ELR (cell line): ENCODE results near the gene LRP1-AS.

Experiments used
- DNase-seq: peaks from one replicate; pipeline ENCODE4 v3.0.0-alpha.2; 2015; ENCODE audit warnings: low read depth

The LRP1-AS gene

DNA sequence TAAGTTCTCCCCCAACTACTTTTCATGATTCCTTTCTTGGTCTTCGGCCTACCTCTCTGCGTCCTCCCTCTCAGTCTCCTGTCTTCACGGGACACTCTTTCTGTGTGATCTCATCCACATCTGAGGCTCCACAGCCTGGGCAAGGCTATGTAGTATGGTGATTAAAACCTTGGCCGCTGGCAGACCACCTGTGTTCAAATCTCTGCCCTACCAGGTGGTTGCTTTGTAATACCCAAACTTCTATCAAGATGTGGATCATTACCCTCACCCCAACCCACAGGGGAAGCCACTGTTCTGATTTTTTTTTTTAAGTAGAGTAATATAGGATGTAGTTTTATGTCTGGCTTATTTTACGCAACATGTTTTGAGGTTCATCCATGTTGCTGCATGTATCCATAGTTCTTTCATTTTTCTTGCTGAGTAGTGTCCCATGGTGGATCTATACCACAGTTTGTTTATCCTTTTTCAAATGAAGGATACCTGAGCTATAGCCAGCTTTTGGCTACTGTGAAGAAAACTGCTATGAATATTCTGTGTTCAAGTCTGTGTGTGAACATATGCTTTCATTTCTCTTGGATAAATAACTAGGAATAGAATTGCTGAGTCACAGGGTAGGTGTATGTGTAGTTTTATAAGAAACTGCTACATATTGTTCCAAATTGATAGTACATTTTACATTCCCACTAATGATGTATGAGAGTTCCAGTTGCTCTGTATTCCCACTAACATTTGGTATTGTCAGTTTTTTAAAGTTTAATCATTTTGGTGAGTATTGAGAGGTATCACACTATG lies 27.9 kb downstream of the LRP1-AS start:
- DNase-seq, result no peak

DNA sequence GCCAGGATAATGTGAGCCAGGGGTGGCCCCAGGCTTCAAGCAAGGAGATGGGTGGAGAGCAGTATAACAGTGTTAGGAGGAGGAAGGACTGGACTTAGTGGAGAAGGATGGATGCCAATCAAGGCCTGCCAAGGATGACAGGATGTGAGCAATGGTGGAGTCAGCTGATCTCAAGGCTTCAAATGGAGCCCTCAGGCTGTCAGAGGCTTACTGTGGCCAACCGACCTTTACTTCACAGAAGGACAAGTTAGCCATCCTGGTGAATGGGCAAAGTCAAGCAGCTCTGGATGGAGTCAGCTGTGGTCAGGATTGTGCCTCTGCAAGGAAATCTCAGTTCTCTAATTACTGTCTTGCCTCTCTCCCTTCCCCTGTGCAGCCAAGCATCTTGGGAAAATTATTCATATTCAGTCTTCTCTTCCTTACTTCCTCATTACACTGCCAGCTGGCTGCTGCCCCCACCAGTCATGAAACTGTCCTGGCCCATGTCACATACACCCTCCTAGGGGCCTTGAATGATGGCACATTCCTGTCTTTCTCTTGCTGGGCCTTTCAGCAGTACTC lies 28.6 kb downstream of the LRP1-AS start:
- peak; percentile 77 for DNase-seq

DNA sequence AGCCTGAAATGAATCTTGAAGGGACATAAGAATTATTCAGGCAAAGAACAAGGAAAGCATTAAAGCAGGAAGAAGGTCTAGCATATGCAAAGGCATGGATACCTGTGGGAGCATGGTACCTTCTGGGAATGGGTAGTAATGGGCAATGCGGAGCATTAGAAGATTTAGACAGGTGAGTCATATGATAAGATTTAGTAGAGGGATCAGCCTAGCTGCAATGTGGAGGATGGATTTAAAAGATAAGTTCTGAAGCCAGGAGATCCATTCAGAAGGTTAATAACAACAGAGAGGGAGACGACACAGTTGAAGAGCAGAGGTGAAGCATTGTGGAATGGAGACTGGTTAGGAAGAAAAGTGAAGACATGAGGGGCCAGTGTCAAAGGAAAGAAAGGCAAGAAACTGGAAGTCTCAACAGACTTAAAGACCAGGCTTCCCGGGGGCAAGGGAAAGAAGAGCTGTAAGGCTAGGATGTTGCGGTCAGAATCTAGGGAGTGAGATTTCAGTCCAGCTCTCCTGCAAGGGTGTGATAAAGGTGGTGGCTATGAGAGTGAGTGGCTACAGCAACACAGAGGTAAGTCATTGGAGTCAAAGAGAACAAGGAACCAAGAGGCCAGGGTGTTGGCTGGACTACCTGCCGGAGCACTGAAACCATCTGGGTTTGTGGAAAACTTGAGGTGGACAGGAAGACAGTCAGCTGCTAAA lies 30.7 kb downstream of the LRP1-AS start:
- DNase-seq, result no peak

DNA sequence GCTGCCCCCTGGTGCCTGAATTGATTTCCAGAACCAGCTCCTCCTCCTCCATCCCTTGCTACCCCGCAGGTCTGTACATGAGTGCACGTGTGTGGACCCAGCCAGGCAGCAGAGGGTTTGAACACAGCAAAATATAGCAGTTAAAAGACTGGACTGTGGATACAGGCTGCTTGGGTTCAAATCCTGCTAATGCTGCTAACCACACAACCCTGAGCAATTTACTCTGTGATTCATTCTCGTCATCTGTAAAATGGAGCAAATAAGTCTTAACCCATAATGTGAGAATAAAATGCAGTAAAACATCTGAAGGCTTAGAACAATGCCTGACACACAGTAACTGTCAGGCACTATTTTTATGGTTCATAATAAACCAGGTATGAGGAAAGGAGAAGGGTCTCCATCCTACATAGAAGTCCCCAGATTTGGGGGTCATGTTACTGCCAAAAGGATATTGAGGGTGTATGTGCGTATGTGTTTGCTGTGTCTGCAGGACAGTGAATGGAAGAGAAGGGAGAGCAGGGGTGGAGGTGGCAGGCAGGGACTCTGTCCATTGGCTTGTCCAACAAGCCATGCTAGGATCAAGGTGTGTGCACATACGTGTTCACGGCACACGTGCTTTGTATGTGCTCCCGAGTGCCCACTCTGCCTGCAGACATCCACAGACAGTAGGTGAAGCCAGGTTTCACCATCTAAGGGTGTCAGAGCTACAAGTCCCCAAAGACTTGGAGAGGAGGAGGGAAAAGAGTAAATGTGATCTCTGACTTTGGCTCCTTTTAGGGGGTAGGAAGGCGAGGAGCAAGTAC lies 34.7 kb downstream of the LRP1-AS start:
- DNase-seq, result no peak

DNA sequence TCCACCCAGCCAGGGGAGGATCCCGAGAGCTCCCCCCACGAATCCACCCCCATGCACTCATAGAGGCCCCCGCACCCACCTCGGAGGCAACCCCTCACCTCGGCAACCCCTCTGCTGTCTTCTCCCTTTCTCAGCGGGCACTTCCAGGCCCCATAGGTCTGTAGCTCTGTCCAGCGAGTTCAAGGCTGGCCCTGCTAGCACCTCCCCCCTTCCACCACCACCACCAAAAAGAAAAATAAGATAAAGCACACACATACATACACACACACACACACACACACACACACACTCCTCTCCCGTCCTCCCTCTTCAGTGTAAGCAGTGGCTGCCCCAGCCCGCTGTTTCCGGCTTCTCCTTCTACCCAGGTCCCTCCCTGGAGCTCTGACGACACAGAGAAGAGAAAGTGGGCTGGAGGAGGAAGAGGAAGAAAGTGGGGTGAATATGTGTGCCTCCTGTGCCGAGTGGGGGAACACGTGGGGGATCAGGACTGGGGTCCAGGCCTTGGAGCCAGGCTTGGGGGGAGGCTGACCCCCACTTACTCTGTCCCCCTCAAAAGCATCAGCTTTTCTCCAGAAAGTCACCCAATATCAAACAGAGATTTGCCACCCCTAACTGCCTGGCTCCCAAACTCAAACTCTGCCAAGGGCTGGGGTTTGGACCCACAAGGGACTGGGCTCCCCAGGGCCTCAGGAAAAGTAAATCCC lies 36.2 kb downstream of the LRP1-AS start, which contains the start of gene STAT6:
STAT6 (minus strand) TSS at position 332 of the 704 bp plus-strand sequence. CDS start 3,084 bp downstream, outside the sequence.
- peak; percentile 89 for DNase-seq

DNA sequence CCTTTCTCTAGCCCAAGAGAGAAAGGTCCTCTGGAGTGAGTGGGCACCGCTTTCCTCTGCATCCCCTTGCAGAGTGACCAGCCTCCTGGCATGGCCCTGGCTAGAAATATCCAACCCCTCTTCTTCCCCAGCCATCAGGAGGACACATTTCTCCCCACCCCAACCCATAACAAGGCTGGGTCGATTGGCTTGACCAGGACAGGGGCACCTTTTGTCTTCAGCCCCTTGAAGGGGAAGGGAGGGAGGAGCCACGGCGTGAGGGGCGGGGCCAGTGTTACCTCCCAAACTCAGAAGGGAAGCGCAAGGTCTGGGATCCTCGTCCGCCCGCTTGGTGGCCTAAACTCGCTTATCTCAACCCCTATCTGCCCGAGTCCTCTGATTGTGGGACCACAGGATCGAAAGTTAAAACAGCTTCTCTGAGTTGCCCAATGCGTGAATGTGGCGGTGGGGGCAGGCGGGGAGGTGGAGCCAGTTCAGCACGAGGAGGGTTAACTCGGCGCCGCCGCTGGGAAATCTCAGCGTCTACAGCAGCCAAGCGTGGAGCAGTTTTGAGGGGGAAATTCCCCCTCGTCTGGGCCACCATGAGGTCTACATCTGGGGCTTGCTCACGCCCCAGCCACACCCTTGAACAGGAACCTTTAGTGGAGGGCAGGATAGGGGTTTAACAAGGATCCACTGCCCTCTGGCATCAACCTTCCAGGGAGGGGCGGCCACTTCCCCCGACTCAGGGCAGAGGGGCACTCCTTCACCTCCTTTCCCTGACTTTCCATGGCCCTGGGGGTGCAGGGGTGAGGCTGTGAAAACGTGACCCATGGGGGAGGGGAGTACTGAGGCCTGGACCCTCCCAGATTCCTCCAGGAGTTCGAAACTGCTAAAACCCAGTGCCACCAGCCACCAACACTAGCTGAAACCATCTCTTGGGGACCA lies 37.1 kb downstream of the LRP1-AS start:
- DNase-seq, result peak; percentile 71

DNA sequence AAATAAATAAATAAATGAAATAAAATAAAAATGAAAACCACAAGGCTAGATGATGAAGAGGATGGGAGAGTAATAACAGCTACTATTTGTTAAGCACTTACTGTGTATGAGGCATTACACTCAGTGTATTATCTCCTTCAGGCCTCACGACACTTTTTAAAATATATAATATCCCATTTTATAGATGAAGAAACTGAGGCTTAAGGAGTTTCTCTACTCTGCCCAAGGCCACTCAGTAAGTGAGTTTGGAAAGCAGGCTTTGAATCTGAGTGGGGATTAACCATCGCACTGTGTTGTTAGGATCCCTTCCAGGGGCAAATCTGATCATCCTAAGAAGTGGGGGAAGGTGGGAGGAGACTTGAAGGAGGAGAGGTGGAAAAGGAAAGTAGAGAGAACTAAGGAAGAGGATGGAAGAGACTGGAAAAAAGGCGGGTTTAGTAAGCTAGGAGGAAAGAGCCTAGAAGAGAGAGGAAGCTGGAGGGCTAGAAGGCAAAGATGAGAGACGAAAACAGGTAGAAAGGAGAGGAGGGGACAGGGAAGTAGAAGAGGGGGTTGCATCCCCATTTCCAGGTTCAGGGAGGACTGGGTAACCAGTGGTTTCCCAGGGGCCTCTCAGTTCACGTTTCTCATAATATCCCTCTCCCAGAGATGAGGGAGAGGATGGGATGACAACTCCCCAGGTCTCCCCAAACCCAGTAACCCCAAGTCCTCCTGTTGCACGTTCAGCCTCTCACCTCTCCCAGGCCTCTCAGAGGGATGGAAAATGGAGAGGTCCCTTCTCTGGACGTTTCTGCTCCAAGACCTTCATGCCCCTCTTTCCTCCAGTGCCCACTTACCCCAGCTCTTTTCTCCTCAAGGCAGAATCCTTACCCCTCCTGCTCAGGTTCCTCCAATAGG lies 38.0 kb downstream of the LRP1-AS start:
- DNase-seq, result no peak

DNA sequence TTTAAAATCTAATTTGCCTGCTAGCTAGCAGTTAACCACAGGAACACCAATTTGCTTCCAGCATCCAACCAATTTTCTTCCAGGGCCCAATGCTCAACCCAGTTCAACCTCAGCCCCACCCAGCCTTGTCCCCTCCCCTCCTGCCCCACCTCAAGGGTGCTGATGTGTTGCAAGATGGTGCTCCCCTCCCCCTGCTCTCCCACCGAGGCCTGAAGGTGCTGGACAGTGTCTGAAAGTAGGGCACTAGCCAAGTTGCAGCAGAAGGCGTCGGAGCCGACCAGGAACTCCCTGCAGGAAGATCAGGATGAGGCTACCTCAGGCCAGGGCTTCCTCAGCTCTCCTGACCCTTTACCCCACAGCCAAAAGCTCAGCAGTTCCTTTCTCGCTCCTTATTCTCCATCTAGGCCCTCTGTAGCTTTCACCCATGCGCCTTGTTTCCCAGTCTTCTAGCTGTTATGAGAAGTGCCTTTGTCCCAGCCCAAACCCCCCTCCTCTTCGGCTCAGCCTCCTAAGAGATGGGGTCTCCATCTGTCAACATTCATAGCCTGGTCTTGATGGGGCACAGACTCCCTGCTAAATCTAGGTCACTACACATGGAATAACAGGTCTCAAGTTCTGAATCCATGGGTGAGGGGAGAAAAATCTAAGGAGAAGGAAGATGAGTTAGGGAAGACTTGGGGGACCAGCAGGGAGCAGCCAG lies 39.8 kb downstream of the LRP1-AS start:
- no peak for DNase-seq

DNA sequence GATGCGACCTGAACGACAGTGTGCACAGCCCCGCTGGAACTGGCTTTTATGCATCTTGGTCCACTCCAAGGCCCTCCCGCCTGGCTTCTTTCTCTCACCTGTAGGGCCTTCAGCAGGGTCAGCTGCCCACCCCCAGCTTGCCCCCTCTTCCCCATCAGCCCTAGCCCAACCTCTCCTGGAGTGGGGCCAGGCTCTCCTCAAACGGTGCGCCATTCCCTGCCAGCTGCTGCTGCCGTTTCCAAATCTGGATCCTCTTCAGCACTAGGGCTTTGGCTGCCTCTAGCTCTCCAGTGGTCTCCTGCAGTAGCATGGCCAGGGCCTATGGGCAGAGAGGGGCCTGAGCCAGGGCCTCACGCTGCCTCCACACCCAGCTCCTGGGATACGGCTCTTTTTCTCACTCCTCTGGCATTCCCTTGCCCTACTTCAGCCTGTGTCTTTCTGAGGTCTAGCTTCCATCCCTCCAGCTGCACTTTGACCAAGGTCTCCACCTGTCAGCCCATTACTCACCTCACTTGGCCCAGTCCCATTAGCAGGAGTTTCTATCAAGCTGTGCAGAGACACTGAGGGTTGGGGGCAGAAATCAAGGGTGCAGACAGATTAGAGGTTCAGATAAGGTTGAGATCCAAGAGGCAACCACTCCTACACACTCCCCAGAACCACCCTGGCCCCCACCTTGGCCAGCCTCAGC lies 41.3 kb downstream of the LRP1-AS start:
- DNase-seq, result no peak

DNA sequence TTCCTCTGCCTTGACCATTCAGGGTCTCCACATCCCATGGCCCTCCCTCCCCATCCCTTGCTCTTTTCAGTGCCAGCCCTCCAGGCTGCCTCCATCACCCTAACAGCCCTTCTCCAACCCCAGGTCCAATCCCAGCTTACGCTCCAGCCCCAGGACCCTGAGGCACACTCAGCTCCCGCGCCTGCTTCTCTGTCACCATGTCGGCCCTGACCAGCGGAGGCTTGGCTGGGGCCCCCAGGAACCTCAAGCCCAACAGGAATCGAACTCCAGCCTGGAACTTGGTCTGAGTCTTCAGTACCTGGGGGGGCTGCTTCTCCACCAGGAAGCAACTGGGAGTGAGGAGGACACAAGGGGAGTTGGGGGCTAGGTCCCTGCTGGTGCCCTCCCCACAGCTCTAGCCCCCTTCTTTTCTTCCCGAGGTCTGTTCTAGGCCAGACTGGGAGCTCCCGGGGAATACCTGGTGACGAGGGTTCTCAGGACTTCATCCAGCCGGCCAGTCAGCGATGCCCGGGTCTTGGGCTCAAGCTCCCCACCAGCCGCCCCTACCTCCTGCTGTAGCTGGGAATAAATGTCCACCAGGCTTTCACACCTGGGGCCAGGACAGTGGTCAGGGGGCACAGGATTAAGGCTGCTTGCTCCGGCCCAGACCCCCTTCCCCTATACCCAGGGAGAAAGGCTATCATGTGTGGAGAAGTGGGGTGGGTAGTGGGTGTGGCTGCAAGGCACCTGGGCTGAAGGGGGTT lies 42.2 kb downstream of the LRP1-AS start:
- no peak for DNase-seq

DNA sequence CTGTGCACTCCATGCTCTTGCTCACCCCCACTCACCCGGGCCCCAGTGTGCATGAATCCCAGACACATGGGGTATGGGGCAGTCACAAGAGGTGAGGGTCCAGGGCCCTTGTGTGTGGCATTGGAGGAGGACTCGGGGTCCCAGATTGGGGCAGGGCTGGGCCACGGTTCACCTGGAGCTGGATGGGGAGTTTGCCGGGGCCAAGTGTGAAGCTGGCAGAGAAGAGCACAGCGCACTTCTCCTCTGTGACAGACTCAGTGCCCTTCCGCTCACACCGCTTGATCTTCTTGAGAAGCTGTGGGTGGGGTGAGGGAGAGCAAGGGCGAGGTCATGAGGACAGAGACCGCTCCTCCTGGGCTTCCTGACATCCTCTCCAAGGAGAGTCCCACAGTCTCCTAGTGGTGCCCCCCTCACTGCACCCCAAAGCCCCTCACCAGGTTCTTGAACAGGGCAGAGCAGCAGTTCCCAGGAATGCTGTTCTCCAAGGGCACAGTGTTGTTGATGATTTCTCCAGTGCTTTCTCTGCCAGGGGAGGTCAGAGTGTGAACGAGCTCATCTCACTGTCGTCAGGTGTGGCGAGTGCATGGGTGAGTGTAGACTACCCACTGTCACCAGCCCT lies 43.0 kb downstream of the LRP1-AS start:
- no peak for DNase-seq

DNA sequence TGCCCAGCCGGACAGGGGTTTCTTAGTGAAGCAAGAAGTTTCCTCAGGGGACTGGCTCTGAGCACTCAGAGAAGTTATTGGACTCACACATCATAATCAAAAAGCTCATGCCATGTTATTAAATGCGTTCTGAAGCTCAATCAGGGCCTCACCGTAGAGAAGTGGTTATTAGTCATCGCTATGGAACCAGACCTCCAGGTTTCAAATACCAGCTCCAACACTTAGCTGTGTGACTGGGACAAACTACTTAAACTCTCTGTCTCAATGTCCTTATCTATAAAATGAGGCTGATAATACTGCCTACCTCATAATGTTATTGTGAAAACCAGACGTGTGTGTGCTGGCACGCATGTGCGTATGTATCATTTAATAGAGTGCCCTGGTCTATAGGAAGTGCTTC lies 43.6 kb downstream of the LRP1-AS start:
- DNase-seq, result no peak

DNA sequence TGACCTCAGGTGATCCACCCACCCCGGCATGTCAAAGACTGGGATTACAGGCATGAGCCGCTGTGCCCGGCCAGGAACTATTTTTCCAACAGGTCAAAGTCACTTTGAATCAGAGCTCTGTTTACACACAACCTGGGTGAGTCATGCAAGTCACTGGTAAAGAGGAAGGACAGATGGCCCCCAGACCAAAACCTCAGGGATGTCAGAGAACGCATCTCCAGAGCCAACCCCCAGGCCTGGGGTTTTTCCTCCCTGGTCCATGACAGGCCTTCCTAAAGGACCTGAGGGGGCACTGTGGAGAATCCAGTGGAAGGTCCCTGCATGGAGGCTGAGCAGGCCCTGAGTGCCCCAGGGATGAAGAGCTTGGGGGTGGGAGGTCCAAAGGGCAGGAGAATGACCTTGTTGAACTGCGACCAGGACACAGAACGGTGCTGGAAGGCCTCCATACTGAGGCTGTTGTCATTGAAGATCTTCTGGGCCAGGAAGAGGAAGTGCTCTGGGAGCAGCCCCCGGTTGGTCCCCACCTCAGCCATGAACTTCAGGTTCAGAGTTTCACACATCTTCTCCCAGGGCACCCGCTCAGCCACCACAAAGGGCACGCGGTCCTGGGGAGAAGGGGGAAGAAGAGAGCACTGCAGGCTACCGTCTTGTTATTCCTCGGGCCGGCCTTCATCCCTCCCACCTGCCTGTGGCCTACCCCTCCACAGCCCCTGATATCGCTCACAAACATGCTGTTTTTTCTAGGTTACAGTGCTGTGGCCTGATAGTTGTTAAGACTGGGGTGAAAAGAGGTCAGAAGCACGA lies 45.3 kb downstream of the LRP1-AS start:
- DNase-seq, result peak; percentile 60

DNA sequence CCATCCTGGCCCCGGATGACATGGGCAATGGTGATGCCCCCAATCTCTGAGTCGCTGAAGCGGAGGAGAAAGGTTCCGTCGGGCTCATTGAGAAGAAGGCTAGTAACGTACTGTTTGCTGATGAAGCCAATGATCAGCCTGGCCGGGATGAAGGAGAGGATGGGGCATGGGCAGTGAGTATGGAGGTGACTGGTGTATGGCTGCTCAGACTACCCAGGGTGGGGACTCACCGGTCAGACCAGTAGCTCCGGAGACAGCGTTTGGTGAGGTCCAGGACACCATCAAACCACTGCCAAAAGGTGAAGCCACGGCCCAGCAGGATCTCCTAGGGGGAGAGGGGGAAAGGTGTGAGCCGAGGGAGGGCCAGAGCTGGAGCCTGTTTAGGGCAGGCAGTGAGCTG lies 47.7 kb downstream of the LRP1-AS start:
- no peak for DNase-seq

DNA sequence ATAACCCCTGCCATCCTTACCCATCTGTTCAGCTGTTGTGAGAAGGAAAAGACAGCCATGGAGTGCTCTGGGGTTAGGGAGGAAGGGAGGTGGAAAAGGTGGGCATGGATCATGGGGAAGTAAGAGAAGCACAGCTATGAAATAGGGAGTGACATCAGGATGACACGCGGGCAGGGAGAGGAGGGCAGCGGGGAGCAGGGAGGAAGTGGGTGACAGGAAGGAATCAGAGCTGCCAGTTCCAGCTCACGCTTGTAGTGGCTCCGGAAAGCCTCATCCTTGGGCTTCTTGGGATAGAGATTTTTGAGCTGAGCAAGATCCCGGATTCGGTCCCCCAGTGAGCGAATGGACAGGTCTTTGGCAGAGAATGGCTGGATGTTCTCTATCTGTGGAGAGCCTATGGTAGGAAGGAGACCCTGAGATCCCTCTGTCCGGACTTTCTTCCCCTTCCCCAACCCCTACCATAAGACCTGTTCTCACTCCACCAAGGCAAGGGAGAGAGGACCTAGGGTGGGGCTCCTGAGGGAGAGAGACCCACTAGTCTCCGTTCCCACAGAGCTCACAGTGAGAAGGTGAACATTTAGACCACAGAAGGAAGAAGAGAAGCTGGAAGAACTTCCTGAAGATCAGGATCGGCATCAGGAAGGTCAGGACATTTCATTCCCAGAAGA lies 48.2 kb downstream of the LRP1-AS start:
- peak; percentile 43 for DNase-seq

DNA sequence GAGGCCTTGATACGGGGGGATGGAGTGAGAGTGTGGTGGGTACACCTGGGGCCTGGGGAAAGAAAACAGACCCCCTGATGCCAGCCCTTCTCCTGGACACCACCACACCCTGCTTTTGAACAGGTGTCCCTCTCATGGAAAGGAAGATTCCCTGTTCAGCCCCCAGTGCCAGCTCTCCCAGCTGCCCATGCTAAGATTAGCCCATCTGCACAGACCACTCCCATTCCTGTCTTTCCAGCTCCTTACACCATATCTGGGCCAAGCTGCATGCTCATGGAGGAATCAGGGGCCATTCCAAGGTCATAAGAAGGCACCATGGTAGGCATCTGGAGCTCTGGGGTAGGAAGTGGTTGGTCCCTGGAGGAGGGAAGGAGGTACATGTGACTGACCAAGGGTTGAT lies 48.9 kb downstream of the LRP1-AS start:
- DNase-seq, result no peak
